ENCODE results near the gene PRPF31.
A peak's percentile ranks its signal among the peaks of the same experiment; 100 is the strongest.

Gene PRPF31

DNA sequence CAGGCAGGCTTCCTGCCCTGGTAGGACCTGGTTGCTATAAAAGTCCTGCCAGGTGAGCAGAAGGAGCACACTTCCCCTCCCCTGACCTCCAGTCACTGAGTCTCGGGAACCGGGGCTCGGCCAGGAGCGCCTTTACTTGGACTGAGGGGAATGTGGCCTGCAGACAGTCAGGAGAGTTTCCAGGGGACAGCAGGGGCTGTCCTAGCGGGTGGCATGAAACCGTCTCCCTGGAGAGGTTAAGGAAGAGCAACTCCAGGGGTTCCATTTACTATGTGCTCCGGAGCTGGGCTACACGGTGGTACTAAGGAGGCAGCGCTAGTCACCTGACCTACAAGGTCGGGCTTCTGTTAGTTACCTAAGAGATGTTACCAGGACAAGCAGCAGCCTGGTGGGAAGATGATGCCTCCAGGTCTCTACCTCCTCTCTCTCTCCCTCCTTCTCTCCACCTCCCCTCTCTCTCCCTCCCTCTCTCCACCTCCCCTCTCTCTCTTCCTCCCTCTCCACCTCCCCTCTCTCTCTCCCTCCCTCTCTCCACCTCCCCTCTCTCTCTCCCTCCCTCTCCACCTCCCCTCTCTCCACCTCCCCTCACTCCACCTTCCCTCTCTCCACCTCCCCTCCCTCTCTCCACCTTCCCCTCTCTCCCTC is 17.9 kb downstream of the PRPF31 start:
- Histone ChIP-seq H3K4me1 (ENCODE audit: control insufficient read depth in 1 of 2, insufficient read depth in 1 of 2, low read depth in 1 of 2, low read length in 1 of 2) (peaks cover 16 to 19% of the 10 kb centered on the region in 2 experiments), H3K9me3 (no peaks in the 10 kb centered on the region), H3K27me3 (peaks cover 4% of the 10 kb centered on the region), H3K36me3 (peaks cover 38% of the 10 kb centered on the region), H3K27ac (no peak overlapping the region), H3K4me3 (ENCODE audit: low read depth in 1 of 2, low read length in 1 of 2) (no peak overlapping the region)
- no peak for TF ChIP-seq CTCF (IDR thresholded peaks at IDR 0.05)

DNA sequence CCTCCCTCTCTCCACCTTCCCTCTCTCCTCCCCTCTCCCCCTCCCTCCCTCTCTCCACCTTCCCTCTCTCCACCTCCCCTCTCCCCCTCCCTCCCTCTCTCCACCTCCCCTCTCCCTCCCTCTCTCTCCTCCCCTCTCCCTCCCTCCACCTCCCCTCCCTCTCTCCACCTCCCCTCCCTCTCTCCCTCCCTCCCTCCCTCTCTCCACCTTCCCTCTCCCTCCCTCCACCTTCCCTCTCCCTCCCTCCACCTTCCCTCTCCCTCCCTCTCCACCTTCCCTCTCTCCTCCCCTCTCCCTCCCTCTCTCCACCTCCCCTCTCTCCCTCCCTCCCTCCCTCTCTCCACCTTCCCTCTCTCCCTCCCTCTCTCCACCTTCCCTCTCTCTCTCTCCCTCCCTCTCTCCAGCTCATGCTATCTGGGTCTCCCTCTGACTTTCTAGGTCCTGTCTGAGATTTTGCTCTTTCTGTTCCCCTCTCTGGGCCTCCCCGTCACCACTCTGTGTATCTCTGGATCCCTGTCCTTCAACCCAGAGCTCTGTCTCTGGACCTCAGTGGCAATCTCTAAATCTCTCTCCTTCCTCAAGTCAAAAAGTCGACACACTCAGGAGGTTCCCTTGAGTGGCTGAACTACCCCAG is 18.5 kb downstream of the PRPF31 start:
- H3K4me1 ChIP-seq (ENCODE audit: control insufficient read depth in 1 of 2, insufficient read depth in 1 of 2, low read depth in 1 of 2, low read length in 1 of 2): peaks cover 23 to 25% of the 10 kb centered on the region in 2 experiments
- no peak for TF ChIP-seq CTCF (IDR thresholded peaks at IDR 0.05)
- no peaks in the 10 kb centered on the region for H3K9me3 ChIP-seq
- no peak overlapping the region for H3K4me3 ChIP-seq (ENCODE audit: low read depth in 1 of 2, low read length in 1 of 2)
- H3K36me3 ChIP-seq: peaks cover 32% of the 10 kb centered on the region
- no peak overlapping the region for H3K27ac ChIP-seq
- H3K27me3 ChIP-seq: peaks cover 4% of the 10 kb centered on the region

DNA sequence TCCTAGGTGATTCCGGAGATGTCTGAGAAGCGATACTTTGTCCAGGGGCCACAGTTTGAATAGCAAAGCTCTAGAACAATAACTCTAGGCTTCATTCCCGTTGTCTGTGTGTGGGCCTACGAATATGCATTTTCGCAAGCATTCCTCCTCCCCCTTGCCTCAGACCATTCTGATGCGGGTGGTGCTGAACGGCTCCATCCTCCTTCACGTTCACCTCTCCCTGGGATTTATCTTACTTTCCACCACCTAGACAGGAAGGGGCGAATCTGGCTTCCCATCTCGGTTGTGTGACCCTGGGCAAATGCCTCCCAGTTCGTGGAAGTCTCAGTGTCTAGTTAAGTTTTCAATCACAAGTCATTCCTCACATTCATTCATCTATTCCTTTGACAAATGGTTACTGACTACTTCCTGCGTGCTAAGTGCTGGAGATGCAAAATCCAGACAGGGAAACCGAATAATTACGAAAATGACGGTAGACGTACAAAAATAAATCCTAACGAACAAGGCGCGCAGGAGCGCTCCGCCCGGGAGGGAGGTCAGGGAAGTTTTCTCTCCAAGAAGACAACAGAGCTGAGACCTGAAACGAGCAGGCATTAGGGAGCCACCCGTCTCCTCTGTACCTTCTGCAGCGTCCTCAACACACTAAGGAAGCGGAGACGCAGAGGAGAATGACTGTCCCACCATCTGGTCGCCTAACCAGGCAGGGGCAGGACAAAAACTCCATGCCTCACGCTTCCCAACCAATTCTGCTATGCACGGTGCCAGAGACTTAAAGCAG is 20.7 kb downstream of the PRPF31 start:
- H3K27me3 ChIP-seq: peaks cover 4% of the 10 kb centered on the region
- H3K36me3 ChIP-seq: peaks cover 14% of the 10 kb centered on the region
- H3K4me1 ChIP-seq (ENCODE audit: control insufficient read depth in 1 of 2, insufficient read depth in 1 of 2, low read depth in 1 of 2, low read length in 1 of 2): peaks cover 34 to 37% of the 10 kb centered on the region in 2 experiments
- H3K9me3 ChIP-seq: no peaks in the 10 kb centered on the region
- TF ChIP-seq CTCF (IDR thresholded peaks at IDR 0.05): no peak
- peak overlapping the region; percentile 91 for H3K27ac ChIP-seq
- H3K4me3 ChIP-seq (ENCODE audit: low read depth in 1 of 2, low read length in 1 of 2): peak overlapping the region; percentile 58 to 64

- Histone ChIP-seq H3K27me3 (peaks cover 4% of the 10 kb centered on the region), H3K9me3 (no peaks in the 10 kb centered on the region), H3K36me3 (peaks cover 7% of the 10 kb centered on the region), H3K27ac (peak overlapping the region; percentile 91), H3K4me3 (ENCODE audit: low read depth in 1 of 2, low read length in 1 of 2) (peak overlapping the region; percentile 76 to 99), H3K4me1 (ENCODE audit: control insufficient read depth in 1 of 2, insufficient read depth in 1 of 2, low read depth in 1 of 2, low read length in 1 of 2) (peaks cover 34 to 37% of the 10 kb centered on the region in 2 experiments)
- peak; percentile 32 for TF ChIP-seq CTCF (IDR thresholded peaks at IDR 0.05)
These were observed 21.5 kb downstream of the PRPF31 start for GRCh38 chr19:54136864-54137698.

All from neutrophil (primary cell).